ENCODE data around the gene C10orf120.

The C10orf120 gene

GRCh38 chr10:122699796-122700455 is at the start of gene C10orf120:
C10orf120 (minus strand) TSS chr10:122699846; CDS start chr10:122699790, 56 bp downstream.
- no peak for DNase-seq (ENCODE audit: low read depth)

- no peak for DNase-seq (ENCODE audit: low read depth)
Measured at GRCh38 chr10:122748496-122748895, 48.9 kb upstream of the C10orf120 start.

- no peak for DNase-seq (ENCODE audit: low read depth)
Measured at GRCh38 chr10:122746408-122746807, 46.8 kb upstream of the C10orf120 start.

GRCh38 chr10:122744257-122744656 is 44.6 kb upstream of the C10orf120 start:
- no peak for DNase-seq (ENCODE audit: low read depth)

GRCh38 chr10:122740640-122741039 is 41.0 kb upstream of the C10orf120 start:
- DNase-seq (ENCODE audit: low read depth): no peak

- DNase-seq (ENCODE audit: low read depth): no peak
Measured at GRCh38 chr10:122738031-122738430, 38.4 kb upstream of the C10orf120 start.

GRCh38 chr10:122733931-122734665 is 34.5 kb upstream of the C10orf120 start:
- DNase-seq (ENCODE audit: low read depth): no peak

- no peak for DNase-seq (ENCODE audit: low read depth)
Measured at GRCh38 chr10:122733443-122733842, 33.8 kb upstream of the C10orf120 start.

- no peak for DNase-seq (ENCODE audit: low read depth)
Measured at GRCh38 chr10:122730238-122730637, 30.6 kb upstream of the C10orf120 start.

- DNase-seq (ENCODE audit: low read depth): no peak
Measured at GRCh38 chr10:122729126-122729525, 29.5 kb upstream of the C10orf120 start.

- no peak for DNase-seq (ENCODE audit: low read depth)
Measured at GRCh38 chr10:122727426-122727825, 27.8 kb upstream of the C10orf120 start.

- no peak for DNase-seq (ENCODE audit: low read depth)
Measured at GRCh38 chr10:122725768-122726167, 26.1 kb upstream of the C10orf120 start.

GRCh38 chr10:122725006-122725405 is 25.4 kb upstream of the C10orf120 start:
- no peak for DNase-seq (ENCODE audit: low read depth)

- DNase-seq (ENCODE audit: low read depth): no peak
Measured at GRCh38 chr10:122721111-122721510, 21.5 kb upstream of the C10orf120 start.

GRCh38 chr10:122716025-122716424 is 16.4 kb upstream of the C10orf120 start:
- no peak for DNase-seq (ENCODE audit: low read depth)

- no peak for DNase-seq (ENCODE audit: low read depth)
Measured at GRCh38 chr10:122715576-122715975, 15.9 kb upstream of the C10orf120 start.

- no peak for DNase-seq (ENCODE audit: low read depth)
Measured at GRCh38 chr10:122713091-122713885, 13.6 kb upstream of the C10orf120 start.

- DNase-seq (ENCODE audit: low read depth): no peak
Measured at GRCh38 chr10:122710576-122710975, 10.9 kb upstream of the C10orf120 start.

- no peak for DNase-seq (ENCODE audit: low read depth)
Measured at GRCh38 chr10:122709971-122710370, 10.3 kb upstream of the C10orf120 start.

- DNase-seq (ENCODE audit: low read depth): no peak
Measured at GRCh38 chr10:122707535-122707934, 7.9 kb upstream of the C10orf120 start.

GRCh38 chr10:122706947-122707346 is 7.3 kb upstream of the C10orf120 start:
- no peak for DNase-seq (ENCODE audit: low read depth)

- DNase-seq (ENCODE audit: low read depth): no peak
Measured at GRCh38 chr10:122706467-122706866, 6.8 kb upstream of the C10orf120 start.

All from stimulated activated CD8-positive, alpha-beta memory T cell treated with anti-CD3 and anti-CD28 coated beads, Interleukin-12 subunit alpha, Interleukin-12 subunit beta, amount 100 ng/mL, for 4 hours (primary cell).